AML-193 (cell line): ENCODE data around the gene MECR.
A peak's percentile ranks its signal among the peaks of the same experiment; 100 is the strongest.
"Not testable (repeated sequence)": the region's sequence is repeated elsewhere in the genome, so short reads cannot be mapped to it uniquely, and the experiment has no call there.

ENCODE experiments used
- DNase-seq, 2 experiments: peaks; one replicate each; lab custom pipeline; 2025; lab: John Stamatoyannopoulos, UW

The MECR gene

GRCh38 chr1:29235955-29236711, 5.4 kb upstream of the MECR start, which contains the start of gene PTPRU:
Gene PTPRU (plus strand): TSS chr1:29236522. CDS start chr1:29236645, 123 bp downstream.
- DNase-seq, result peak in 1 of 2 experiments; percentile 34

GRCh38 chr1:29234881-29235280, 4.1 kb upstream of the MECR start:
- not testable (repeated sequence) for DNase-seq

GRCh38 chr1:29234471-29234870, 3.7 kb upstream of the MECR start:
- DNase-seq, result no peak

GRCh38 chr1:29233693-29234092, 3.0 kb upstream of the MECR start:
- DNase-seq, result no peak

- no peak for DNase-seq
Observed at GRCh38 chr1:29232387-29232786, 1.7 kb upstream of the MECR start.

- DNase-seq, result no peak
Observed at GRCh38 chr1:29230204-29230552, 556 bp downstream of the MECR start.

DNA sequence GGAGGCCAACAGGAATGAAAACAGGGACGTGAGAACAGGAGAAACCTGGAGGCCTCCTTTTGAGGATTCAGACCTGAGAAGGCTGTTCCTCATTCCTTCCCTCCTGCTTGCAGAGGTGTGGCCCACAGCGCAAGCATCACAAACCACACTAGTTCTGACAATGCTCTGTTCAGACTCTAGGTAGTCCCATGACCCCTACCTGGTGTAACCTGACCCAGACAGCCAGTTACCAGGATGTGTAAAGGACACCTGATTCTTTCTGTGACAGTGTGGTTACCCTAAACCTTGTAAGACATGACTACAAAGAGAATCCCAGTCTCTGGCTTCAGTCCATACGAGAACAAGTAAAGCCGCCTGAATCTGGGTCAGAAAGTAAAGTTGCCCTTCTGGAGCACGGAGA, 3.2 kb downstream of the MECR start:
- no peak for DNase-seq

GRCh38 chr1:29225361-29225760, 5.4 kb downstream of the MECR start:
- no peak for DNase-seq

DNA sequence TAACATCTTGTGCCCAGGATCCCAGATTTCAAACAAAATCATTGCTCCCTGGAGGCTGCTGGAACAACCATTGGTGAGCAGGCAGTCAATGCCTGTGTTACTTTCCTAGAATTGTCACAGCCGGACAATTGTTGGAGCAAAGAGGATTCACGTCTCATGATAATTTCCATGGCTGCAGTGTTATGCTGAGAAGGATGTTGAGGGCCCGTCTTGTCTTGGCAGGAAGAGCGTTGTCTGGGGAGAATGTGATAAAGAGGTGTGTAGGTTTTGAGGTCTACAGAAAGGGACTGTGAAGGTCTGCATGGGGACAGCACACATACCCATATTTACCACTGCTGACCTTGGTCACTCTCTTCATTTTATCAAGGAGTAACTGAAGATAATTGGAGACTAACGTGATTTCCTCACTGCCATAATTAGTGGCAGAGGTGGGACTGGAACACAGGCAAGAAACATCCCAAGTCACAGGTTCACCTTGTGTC, 6.3 kb downstream of the MECR start:
- no peak for DNase-seq

- no peak for DNase-seq
Observed at GRCh38 chr1:29223521-29223920, 7.2 kb downstream of the MECR start.

DNA sequence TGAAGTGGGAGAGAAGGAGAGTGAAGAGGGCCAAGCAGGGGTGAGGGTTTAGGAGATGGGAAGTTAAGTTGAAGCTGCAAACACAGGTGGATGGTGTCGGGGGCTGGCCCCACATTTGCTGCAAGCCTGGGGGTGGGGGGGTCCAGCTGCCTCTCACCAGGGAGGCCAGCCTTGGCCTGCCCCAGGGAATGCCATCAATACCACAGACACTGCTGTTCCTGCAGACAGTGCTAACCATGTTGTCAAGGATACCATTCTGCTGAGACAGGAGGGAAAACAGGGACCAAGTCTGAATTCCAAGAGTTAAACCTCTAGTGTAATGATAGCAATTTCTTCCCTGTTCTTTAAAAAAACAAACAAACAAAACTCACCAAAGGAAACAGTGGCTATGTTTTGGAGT, 8.0 kb downstream of the MECR start:
- DNase-seq, result no peak

DNA sequence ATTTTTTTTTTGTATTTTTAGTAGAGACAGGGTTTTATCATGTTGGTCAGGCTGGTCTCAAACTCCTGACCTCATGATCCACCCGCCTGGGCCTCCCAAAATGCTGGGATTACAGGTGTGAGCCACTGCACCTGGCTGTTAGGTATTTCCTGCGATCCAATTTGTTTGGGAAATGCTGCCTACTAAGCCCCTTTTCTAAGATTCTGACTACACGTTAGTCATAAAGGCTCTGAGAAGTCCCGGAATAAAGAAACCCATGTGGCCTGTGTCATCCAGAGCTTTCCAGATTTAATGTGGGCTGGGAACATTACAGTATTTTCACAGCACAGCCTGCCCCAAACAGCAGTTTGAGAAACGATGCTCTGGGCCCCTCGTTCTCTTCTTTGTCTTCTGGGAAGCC, 8.5 kb downstream of the MECR start:
- not testable (repeated sequence) for DNase-seq

- no peak for DNase-seq
Observed at GRCh38 chr1:29221296-29221695, 9.4 kb downstream of the MECR start.

GRCh38 chr1:29218223-29218622, 12.5 kb downstream of the MECR start:
- DNase-seq, result peak; percentile 47 to 73

DNA sequence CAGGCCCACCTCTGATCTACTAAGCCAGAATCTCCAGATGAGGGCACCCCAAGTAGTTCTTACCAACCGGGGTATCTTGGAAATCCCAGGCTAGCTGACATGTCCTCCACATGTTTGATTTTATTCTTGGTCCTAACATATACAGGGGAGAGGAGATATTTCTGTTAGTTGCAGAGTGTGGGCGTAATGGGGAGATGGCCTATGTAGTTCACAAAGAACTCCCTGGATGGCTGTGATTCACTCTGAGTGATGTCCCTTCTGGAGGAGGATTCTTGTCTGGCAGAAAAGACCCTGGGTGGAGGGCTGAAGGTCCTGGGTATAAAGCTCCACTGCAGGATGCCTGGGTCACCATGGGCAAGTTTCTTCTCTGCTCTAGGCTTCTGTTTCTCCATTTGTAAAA, 13.1 kb downstream of the MECR start:
- no peak for DNase-seq

DNA sequence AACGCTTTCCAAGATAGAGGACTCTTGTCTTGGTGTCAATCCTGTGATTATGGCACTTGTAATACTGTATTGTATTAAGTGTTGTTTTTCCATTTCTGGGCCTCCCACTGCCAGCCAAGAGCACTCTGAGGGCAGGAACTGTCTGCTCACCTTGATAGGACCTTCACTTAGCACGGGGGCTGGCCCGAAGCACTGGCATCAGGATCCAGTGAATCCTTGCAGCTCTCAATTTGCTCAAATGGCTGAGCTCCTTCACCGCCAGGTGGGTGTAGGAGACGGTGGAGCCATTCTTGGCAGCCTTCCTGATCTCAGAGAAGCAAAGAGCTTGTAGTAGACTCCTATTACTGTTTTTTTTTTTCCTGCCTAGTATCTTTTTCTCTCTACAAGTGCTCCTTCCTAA, 17.7 kb downstream of the MECR start:
- no peak for DNase-seq

GRCh38 chr1:29211086-29212030, 19.4 kb downstream of the MECR start:
- DNase-seq, result no peak

GRCh38 chr1:29210278-29211085, 20.3 kb downstream of the MECR start:
- no peak for DNase-seq

DNA sequence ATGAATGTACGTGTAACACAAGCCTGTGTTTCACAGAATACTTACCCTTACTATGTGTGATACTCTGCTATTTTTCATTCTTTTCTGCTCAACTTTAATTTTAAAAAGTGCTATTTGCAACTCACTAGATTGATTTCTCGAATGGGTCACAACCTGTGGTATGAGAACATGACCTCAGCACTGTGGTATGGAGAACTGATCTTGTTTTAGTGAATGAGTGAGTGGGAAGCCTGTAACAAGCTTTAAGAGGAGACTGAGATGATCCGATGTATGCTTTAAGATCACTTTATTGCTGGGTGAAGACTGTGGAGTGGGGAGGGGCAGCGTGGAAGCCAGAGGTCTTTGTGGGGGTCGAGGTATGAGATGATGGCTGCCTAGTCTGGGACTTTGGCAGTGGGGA, 21.6 kb downstream of the MECR start:
- no peak for DNase-seq

DNA sequence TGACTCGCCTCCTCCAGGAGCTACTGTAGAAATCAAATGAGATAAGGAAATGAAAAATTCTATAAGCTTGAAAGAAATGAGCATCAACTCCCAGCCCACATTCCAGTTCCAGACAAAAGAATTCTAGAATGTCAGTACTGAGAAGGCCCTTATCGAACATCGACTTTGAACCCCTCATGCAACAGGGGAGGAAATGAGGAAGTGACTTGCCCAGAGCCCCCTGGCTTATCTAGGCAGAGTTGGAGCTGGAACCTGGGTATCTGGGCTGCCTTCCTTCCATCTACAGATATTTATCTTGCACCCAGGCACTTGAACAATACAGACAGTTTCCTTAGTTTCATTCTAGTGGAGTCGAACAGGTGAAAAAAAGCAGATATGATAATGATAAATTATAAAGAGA, 22.3 kb downstream of the MECR start:
- no peak for DNase-seq

DNA sequence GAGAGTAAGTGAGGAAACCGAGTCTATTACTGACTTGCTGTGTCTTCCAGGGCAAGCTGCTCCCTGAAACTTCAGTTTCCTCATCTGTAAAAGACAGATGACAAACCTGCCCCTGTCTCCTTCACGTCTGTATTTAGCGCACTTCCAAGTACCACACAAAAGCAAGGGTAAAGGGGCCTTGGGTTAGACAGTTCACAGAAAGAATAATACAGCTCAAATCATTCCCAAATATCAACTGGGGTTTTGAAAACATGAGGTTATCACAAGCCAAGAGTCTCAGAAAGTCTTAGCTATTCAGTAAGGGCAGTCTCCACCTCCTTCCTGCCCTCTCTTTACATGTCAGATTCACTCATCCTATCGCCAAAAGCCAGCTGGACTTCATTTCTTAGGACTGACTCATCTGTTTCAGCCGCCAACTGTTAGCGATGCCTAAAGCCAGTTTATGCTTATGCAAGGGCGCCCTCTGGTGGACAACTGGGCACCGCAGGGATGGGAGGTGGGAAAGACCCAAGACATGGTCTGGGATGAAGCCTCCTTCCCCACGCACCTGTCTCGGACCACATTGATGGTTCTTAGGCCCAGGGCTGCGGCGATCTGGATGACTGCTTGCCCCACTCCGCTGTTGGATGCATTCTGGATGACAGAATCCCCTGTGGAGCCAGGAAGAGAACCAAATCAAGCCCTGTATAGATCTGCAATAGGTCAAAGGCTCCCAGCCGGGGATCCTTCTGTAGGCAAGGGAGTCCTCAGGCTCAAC, 28.0 kb downstream of the MECR start:
- peak; percentile 83 to 86 for DNase-seq
